Astrocyte of the cerebellum (primary cell): ENCODE measurements around the gene DPH1.

Experiments used
- DNase-seq: peaks from one replicate; pipeline ENCODE4 v3.0.0-alpha.2; 2011; ENCODE audit warnings: low read depth
- H3K4me3 ChIP-seq: 2 replicates; pipeline ENCODE4 v1.5.1; 2011; ENCODE audit warnings: mild to moderate bottlenecking, low read depth, low read length, moderate library complexity
- in situ Hi-C: cut with HindIII; loops from 2 replicates; pipeline ENCODE4 v1.10.0; 2017; ENCODE audit warnings: low sequenced_read_pairs
- TF ChIP-seq, protein P1 (sequence below): IDR thresholded peaks from 2 replicates; pipeline ENCODE4 v1.5.1; 2012; ENCODE audit warnings: low read length, low read depth, moderate library complexity, mild to moderate bottlenecking; ENCODE audit errors: missing control alignments

Gene DPH1

DNA sequence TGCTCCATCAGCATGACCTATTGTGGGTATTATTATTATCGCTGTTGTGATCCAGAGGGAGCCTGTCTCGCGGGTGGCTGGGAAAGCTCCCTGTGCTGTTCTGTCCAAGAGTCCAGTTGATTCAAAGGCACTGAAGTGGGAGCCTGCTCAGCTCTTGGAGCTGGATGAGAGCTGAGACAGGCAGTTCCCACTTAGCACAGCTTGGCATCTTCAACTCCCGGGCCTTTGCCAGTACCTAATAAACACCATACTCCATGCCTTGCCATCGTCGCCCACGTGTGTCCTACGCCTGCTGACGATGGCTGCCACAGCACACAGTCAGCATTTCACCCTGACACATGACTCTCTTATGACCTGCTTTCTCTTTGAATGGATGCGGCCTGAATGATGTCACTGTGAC is 37.4 kb upstream of the DPH1 start:
- in situ Hi-C loops = loop anchor here (10.0 kb wide), 1 partner anchor 208 kb away; no protein-coding TSS in a partner anchor
- TF ChIP-seq, protein P1, sequence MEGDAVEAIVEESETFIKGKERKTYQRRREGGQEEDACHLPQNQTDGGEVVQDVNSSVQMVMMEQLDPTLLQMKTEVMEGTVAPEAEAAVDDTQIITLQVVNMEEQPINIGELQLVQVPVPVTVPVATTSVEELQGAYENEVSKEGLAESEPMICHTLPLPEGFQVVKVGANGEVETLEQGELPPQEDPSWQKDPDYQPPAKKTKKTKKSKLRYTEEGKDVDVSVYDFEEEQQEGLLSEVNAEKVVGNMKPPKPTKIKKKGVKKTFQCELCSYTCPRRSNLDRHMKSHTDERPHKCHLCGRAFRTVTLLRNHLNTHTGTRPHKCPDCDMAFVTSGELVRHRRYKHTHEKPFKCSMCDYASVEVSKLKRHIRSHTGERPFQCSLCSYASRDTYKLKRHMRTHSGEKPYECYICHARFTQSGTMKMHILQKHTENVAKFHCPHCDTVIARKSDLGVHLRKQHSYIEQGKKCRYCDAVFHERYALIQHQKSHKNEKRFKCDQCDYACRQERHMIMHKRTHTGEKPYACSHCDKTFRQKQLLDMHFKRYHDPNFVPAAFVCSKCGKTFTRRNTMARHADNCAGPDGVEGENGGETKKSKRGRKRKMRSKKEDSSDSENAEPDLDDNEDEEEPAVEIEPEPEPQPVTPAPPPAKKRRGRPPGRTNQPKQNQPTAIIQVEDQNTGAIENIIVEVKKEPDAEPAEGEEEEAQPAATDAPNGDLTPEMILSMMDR = no peak
- DNase-seq = no peak
- H3K4me3 ChIP-seq = no peak overlapping the region

DNA sequence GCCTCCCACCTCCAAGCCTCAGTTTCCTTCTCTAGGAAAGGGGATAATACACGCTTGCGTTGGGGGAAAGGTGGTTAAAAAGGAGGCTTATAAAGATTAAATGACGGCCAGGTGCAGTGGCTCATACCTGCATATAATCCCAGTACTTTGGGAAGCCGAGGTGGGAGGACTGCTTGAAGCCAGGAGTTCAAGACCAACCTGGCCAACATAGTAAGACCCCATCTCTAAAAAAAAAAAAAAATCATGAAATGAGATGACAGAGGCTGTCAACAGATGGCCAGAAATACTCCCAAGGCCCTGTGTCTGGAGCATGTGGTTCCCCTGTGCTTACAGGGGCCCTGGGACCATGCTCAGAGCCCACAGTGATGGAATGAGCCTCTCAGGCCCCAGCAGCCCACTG is 35.2 kb upstream of the DPH1 start:
- no peak for DNase-seq
- TF ChIP-seq, protein P1 = no peak
- H3K4me3 ChIP-seq = no peak overlapping the region
- in situ Hi-C loops = loop anchor here (10.0 kb wide), 1 partner anchor 210 kb away; no protein-coding TSS in a partner anchor

DNA sequence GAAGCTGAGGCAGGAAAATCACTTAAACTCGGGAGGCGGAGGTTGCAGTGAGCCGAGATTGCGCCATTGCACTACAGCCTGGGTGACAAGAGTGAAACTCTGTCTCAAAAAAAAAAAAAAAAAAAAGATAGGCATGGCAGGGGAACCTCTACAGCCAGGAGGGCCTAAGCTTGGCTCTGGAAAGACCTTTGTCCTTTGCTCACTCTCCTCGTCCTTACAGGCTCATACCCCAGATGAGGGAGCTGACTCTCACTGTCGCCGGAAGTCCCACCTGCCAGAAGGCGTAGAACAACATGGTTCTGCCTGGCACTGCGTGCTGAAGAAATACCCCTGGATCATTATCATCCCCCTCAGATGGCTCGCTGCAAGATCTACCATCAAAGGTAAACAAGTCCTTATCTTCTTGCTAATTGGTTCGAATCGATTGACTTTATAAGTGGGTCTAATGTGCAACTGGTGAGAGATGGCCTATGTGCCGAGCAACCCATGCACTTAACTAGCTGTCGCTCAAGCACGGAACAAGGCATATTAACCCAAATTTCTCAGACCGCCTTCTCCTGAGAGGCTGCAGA is 34.5 kb upstream of the DPH1 start:
- no peak overlapping the region for H3K4me3 ChIP-seq
- TF ChIP-seq, protein P1 = no peak
- in situ Hi-C loops = loop anchor here (10.0 kb wide), 1 partner anchor 211 kb away; no protein-coding TSS in a partner anchor
- DNase-seq = no peak

DNA sequence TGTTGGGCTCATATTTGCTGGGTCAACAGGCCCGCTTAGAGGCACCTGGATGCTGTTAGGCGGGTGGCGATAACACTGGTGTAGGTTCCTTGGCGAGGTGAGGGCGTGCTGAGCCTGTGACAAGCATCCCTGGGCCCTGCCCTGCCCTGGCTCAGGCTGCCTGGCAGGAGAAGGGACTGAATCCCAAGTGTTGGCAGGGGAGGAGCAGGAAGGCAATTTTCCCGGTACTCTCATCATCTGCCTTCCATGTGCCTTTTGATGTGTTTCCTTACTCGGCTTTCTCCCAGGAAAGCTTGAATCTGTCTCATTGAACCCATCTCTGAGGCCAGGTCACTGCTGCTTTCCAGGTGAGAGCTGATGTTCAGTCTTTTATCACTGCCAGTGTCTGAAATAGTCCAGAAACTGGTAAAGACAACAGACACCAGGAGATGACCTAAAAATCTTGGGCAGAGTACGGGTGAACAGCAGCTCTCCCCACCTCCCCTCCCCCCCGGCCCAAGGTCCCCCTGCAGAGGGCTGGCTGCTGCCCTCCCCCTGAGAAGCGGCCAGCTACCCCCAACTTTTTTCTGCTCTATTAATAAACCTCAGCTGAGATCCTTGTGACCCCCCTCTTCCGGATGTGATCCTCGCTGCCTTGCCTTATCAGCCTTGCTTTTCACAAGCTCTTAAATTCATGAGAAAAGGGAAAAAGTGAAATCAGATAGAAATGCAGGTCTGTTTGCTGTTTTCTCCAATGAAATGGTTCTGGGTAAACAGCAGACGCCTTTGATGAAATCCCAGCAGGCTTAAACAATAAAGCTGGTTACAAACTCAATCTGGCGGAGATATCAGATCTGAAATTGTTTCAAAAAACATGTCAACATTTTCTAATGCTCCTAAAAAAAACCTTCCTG is 33.8 kb upstream of the DPH1 start:
- no peak overlapping the region for H3K4me3 ChIP-seq
- in situ Hi-C loops = loop anchor here (10.0 kb wide), 1 partner anchor 211 kb away; no protein-coding TSS in a partner anchor
- no peak for DNase-seq
- TF ChIP-seq, protein P1 = no peak

DNA sequence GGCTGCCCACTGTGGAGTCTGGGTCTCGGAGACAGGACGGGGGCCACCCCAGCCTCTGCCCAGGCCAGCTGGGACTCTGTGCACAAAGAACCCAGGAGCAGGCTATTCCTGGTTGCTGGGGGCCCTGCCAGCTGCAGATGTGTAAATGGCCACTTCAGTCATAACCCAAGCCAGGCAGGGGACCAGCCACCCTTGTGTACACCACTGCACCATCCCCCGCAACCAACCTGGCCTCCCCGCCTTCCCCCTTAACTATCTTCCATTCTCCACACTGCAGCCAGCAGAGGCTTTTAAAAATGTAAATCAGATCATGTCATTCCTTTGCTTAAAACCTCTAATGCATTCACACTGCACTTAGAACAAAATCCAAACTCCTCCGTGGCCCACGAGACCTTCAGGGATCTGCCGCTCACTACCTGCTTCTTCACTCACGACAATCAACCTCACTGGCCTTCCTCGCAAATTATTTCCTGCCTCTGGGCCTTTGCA is 33.1 kb upstream of the DPH1 start:
- no peak overlapping the region for H3K4me3 ChIP-seq
- TF ChIP-seq, protein P1 = no peak
- DNase-seq = no peak
- in situ Hi-C loops = loop anchor here (10.0 kb wide), 1 partner anchor 212 kb away; no protein-coding TSS in a partner anchor

DNA sequence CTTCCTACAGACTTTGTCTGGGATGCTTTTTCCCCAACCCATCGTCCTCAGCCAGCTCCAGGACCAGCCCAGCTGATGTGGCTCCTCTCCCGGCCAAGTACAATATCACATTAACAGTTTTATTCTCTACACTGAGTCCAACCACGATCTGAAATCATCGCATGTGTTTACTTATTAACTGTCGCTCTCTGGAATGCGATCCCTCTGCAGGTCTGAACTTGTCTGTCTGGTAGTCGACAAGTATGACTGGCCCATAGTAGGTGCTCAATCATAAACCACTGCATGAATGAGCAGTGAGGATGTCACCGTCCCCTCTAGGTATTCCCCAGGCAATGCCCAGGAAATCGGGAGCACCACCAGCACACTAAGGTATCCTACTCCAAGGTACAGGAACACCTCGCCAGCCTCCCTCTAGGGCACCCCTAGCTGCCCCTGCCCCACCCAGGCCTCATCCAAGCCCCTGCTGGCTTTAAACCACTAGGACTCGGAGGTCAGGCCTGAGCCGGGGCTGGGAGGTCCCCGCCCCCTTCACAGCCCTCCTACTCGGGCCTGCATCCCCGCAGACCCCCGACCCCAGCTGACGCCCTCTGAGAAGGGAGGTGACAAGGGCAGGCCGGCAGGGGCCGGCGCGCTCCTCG is 32.5 kb upstream of the DPH1 start:
- TF ChIP-seq, protein P1 = no peak
- no peak for DNase-seq
- no peak overlapping the region for H3K4me3 ChIP-seq
- in situ Hi-C loops = loop anchor here (10.0 kb wide), 1 partner anchor 213 kb away; no protein-coding TSS in a partner anchor
